ENCODE results near the gene ARHGEF33.

ARHGEF33 gene

GRCh38 chr2:38966006-38966405 lies 76.3 kb downstream of the ARHGEF33 start:
- no peak for DNase-seq

GRCh38 chr2:38966678-38967077 lies 77.0 kb downstream of the ARHGEF33 start:
- no peak for DNase-seq

- DNase-seq: no peak
These were observed 78.3 kb downstream of the ARHGEF33 start for GRCh38 chr2:38968021-38968420.

GRCh38 chr2:38971377-38971776 lies 81.7 kb downstream of the ARHGEF33 start:
- DNase-seq: no peak

GRCh38 chr2:38973266-38973665 lies 83.6 kb downstream of the ARHGEF33 start:
- no peak for DNase-seq

- DNase-seq: no peak
These were observed 85.4 kb downstream of the ARHGEF33 start for GRCh38 chr2:38975042-38975441.

GRCh38 chr2:38977047-38977446 lies 87.4 kb downstream of the ARHGEF33 start:
- DNase-seq: no peak

GRCh38 chr2:38978296-38978903 lies 88.7 kb downstream of the ARHGEF33 start:
- DNase-seq: no peak

GRCh38 chr2:38978908-38979307 lies 89.2 kb downstream of the ARHGEF33 start:
- no peak for DNase-seq

GRCh38 chr2:38981003-38981669 lies 91.5 kb downstream of the ARHGEF33 start:
- DNase-seq: no peak

- no peak for DNase-seq
These were observed 92.1 kb downstream of the ARHGEF33 start for GRCh38 chr2:38981670-38982357.

GRCh38 chr2:38982498-38982897 lies 92.8 kb downstream of the ARHGEF33 start:
- DNase-seq: no peak

- no peak for DNase-seq
These were observed 99.0 kb downstream of the ARHGEF33 start for GRCh38 chr2:38988716-38989115.

- no peak for DNase-seq
These were observed 102.2 kb downstream of the ARHGEF33 start for GRCh38 chr2:38991899-38992298.

GRCh38 chr2:38997781-38998180 lies 108.1 kb downstream of the ARHGEF33 start:
- no peak for DNase-seq

- no peak for DNase-seq
These were observed 110.9 kb downstream of the ARHGEF33 start for GRCh38 chr2:39000552-39000951.

GRCh38 chr2:39007875-39008504 lies 118.3 kb downstream of the ARHGEF33 start:
- no peak for DNase-seq

- DNase-seq: peak in 1 of 2 donors; percentile 4
These were observed 119.0 kb downstream of the ARHGEF33 start for GRCh38 chr2:39008665-39009064.

GRCh38 chr2:39013871-39014270 lies 124.2 kb downstream of the ARHGEF33 start:
- DNase-seq: no peak

- DNase-seq: no peak
These were observed 125.7 kb downstream of the ARHGEF33 start for GRCh38 chr2:39015424-39015823.

GRCh38 chr2:39017334-39017733 lies 127.7 kb downstream of the ARHGEF33 start:
- no peak for DNase-seq

GRCh38 chr2:39018638-39019037 lies 129.0 kb downstream of the ARHGEF33 start:
- no peak for DNase-seq

- no peak for DNase-seq
These were observed 130.7 kb downstream of the ARHGEF33 start for GRCh38 chr2:39020383-39020782.

Measured in stimulated activated CD4-positive, alpha-beta T cell treated with anti-CD3 and anti-CD28 coated beads, Interleukin-2, amount 100 ng/mL, for 24 hours (primary cell).